ENCODE data around the gene RNF181. TPM values are rescaled to one million over a fixed set of nuclear protein-coding genes. Genes with fewer than 3 reads are reported as not detected.

Gene RNF181
- total RNA-seq, 4 donors from 2014 or later: 89.9 to 127 (median 110) TPM

DNA sequence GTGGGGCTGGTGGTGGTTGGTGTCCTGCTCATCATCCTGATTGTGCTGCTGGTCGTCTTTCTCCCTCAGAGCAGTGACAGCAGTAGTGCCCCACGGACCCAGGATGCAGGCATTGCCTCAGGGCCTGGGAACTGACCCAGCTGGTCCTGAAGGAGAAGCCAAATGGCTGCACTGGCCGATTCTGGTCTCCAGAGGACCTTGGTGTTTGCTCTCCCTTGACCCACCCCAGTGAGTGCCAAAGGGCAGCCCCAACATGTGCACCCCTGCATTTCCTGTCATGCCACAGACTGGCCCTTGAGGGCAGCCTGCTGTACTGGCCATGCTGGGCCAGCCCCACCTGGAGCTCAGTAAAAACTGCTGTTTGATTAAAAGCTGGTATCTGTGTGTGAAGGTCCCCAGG, 2.5 kb upstream of the RNF181 start:
- Histone ChIP-seq H3K36me3 (peaks cover 11% of the 10 kb centered on the region), H3K9me3 (no peaks in the 10 kb centered on the region), H3K4me3 (no peak overlapping the region), H3K27me3 (no peaks in the 10 kb centered on the region), H3K4me1 (peaks cover 67% of the 10 kb centered on the region), H3K27ac (no peak overlapping the region)
- TF ChIP-seq, protein P1, sequence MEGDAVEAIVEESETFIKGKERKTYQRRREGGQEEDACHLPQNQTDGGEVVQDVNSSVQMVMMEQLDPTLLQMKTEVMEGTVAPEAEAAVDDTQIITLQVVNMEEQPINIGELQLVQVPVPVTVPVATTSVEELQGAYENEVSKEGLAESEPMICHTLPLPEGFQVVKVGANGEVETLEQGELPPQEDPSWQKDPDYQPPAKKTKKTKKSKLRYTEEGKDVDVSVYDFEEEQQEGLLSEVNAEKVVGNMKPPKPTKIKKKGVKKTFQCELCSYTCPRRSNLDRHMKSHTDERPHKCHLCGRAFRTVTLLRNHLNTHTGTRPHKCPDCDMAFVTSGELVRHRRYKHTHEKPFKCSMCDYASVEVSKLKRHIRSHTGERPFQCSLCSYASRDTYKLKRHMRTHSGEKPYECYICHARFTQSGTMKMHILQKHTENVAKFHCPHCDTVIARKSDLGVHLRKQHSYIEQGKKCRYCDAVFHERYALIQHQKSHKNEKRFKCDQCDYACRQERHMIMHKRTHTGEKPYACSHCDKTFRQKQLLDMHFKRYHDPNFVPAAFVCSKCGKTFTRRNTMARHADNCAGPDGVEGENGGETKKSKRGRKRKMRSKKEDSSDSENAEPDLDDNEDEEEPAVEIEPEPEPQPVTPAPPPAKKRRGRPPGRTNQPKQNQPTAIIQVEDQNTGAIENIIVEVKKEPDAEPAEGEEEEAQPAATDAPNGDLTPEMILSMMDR (IDR thresholded peaks at IDR 0.05): no peak
- TF ChIP-seq EP300 (IDR thresholded peaks at IDR 0.05) (no peak), POLR2AphosphoS5 (IDR thresholded peaks at IDR 0.05) (no peak), POLR2A (IDR thresholded peaks at IDR 0.05) (no peak)
- DNase-seq (ENCODE audit: low spot score in 2 of 2): no peak
- WGBS: 40% methylated on average over 1 of the region's 3 CpGs

DNA sequence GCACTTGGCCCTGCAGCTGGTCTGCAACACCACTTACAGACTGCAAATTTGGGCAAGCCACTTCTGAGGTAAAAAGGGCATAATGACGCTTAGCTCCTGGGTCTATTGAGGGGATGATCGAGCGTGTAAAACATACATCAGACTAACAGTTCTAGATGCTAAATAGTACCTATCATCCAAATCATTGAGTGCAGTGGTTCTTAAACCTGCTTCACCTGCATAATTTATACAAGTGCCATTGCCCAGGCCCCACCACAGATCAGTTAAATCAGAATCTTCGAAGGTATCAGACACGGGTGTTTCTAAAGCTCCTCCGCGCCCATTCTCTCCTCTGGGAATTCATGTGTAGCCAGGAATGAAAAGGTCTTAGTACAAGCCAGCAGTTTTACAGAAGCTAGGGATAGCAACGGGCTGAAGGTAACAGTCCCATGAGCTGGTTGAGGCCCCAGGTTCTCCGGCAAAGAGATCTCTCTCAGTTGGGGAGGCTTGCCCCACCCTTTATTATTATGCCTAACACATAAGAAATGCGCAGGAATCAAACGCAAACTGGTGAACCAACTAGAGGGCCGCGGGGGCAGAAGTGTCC, 737 bp upstream of the RNF181 start:
- DNase-seq (ENCODE audit: low spot score in 2 of 2): no peak
- peaks cover 50% of the 10 kb centered on the region for H3K4me1 ChIP-seq
- H3K27ac ChIP-seq: peak overlapping the region; percentile 83
- no peaks in the 10 kb centered on the region for H3K9me3 ChIP-seq
- 21% methylated on average over 11 of the region's 13 CpGs for WGBS
- no peaks in the 10 kb centered on the region for H3K27me3 ChIP-seq
- H3K36me3 ChIP-seq: peaks cover 22% of the 10 kb centered on the region
- H3K4me3 ChIP-seq: peak overlapping the region; percentile 61
- TF ChIP-seq POLR2AphosphoS5 (IDR thresholded peaks at IDR 0.05): no peak
- no peak for TF ChIP-seq POLR2A (IDR thresholded peaks at IDR 0.05)
- TF ChIP-seq, protein P1 (IDR thresholded peaks at IDR 0.05): no peak
- no peak for TF ChIP-seq EP300 (IDR thresholded peaks at IDR 0.05)

DNA sequence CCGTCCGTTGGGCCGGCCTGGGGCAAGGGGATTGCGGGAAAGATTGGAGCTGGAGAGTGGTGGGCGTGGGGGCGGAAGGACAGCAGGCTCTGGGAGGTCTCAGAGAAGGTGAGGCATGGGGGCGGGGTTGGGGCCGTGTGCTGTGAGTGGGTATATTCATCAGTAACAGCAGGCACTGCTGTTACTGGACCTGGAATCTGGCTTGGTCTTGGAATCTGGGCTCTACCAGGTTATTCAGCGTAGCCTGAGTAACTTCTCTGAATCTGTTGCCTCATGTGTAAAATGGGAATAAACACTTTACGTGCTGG, 435 bp downstream of the RNF181 start:
- Histone ChIP-seq H3K27me3 (no peaks in the 10 kb centered on the region), H3K4me1 (peaks cover 43% of the 10 kb centered on the region), H3K4me3 (peak overlapping the region; percentile 61), H3K9me3 (no peaks in the 10 kb centered on the region), H3K36me3 (peaks cover 32% of the 10 kb centered on the region), H3K27ac (peak overlapping the region; percentile 83)
- WGBS: 2% methylated on average over 10 of the region's 10 CpGs
- no peak for DNase-seq (ENCODE audit: low spot score in 2 of 2)
- TF ChIP-seq, protein P1 (IDR thresholded peaks at IDR 0.05): no peak
- TF ChIP-seq EP300 (IDR thresholded peaks at IDR 0.05) (no peak), POLR2A (IDR thresholded peaks at IDR 0.05) (no peak), POLR2AphosphoS5 (IDR thresholded peaks at IDR 0.05) (no peak)

DNA sequence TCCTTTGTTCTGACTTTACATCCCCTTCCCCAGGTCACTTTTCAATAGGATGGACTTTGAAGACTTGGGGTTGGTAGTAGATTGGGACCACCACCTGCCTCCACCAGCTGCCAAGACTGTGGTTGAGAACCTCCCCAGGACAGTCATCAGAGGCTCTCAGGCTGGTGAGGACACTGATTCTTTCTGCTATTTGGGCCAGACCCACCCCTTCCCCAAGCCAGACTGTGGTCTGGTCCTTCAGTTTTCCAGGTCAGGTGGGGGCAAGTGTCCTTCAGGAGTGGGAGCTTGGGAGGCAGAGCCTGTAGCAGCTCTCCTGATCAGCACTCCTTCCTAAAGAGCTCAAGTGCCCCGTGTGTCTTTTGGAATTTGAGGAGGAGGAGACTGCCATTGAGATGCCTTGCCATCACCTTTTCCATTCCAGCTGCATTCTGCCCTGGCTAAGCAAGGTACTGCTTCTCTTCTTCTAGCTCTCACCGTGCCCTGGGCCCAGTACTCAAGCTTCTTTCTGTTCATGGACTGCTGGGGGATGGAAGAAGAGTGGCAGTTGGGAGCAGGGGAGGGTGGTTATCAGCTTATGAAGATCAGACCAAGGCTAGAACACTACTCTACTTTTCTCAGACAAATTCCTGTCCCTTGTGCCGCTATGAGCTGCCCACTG, 1.1 kb downstream of the RNF181 start:
- H3K27me3 ChIP-seq: no peaks in the 10 kb centered on the region
- DNase-seq (ENCODE audit: low spot score in 2 of 2): no peak
- peak overlapping the region; percentile 83 for H3K27ac ChIP-seq
- H3K4me1 ChIP-seq: peaks cover 43% of the 10 kb centered on the region
- TF ChIP-seq EP300 (IDR thresholded peaks at IDR 0.05): no peak
- no peak for TF ChIP-seq POLR2A (IDR thresholded peaks at IDR 0.05)
- TF ChIP-seq, protein P1 (IDR thresholded peaks at IDR 0.05): no peak
- no peak for TF ChIP-seq POLR2AphosphoS5 (IDR thresholded peaks at IDR 0.05)
- peaks cover 35% of the 10 kb centered on the region for H3K36me3 ChIP-seq
- H3K4me3 ChIP-seq: peak overlapping the region; percentile 61
- 83% methylated on average over 3 of the region's 3 CpGs for WGBS
- H3K9me3 ChIP-seq: no peaks in the 10 kb centered on the region

DNA sequence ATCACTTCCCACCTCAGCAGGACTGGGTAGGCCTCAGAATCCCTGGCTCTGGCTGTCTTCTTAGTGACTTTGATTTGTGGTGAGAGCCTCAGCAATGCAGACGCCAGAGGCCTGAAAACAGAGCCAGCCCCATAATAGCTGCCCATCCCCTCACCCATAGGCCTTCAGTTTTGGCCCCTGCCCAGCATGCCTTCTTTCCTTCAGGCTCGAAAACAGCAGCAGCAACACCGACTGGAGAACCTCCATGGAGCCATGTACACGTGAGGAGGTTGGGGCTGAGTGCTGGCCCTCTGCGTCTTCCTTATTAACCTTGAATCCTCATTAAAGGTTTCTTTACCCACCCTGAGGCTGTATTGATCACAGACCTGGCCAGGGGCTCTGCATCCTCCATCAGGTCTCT, 1.7 kb downstream of the RNF181 start:
- no peak overlapping the region for H3K4me3 ChIP-seq
- no peaks in the 10 kb centered on the region for H3K27me3 ChIP-seq
- no peak for DNase-seq (ENCODE audit: low spot score in 2 of 2)
- peaks cover 43% of the 10 kb centered on the region for H3K4me1 ChIP-seq
- H3K27ac ChIP-seq: no peak overlapping the region
- no peak for TF ChIP-seq POLR2AphosphoS5 (IDR thresholded peaks at IDR 0.05)
- no peak for TF ChIP-seq EP300 (IDR thresholded peaks at IDR 0.05)
- TF ChIP-seq POLR2A (IDR thresholded peaks at IDR 0.05): no peak
- TF ChIP-seq, protein P1 (IDR thresholded peaks at IDR 0.05): no peak
- 83% methylated on average over 5 of the region's 5 CpGs for WGBS
- no peaks in the 10 kb centered on the region for H3K9me3 ChIP-seq
- H3K36me3 ChIP-seq: peaks cover 35% of the 10 kb centered on the region

Measured in suprapubic skin (tissue), 4 donors.